ENCODE results near the gene ANAPC13. TPM values are rescaled to one million over a fixed set of nuclear protein-coding genes. Genes with fewer than 3 reads are reported as not detected.

ANAPC13 gene
- total and polyA plus RNA-seq, 2 of the 4 experiments (the other 2 are of a cell fraction): 43.4 to 62.9 TPM

- Histone ChIP-seq H3K9me3 (ENCODE audit: control insufficient read depth, insufficient read depth, low read length) (no peaks in the 10 kb centered on the region), H3K9ac (ENCODE audit: low read depth, low read length) (0 out of 2 replicates have a peak overlapping the region, but pooled peaks have one; percentile 26), H3K4me3 (ENCODE audit: insufficient read depth, low read depth, low read length) (no peak overlapping the region), H3K36me3 (ENCODE audit: control insufficient read depth, insufficient read depth, low read length) (no peaks in the 10 kb centered on the region), H3K23ac (ENCODE audit: low read depth, low read length) (peak overlapping the region; percentile 96), H4K8ac (ENCODE audit: low read depth in 2 of 2, low read length in 2 of 2) (peak overlapping the region; percentile 78 to 80), H2BK15ac (ENCODE audit: low read depth, low read length) (peak overlapping the region; percentile 93), H2AFZ (replicated peaks; ENCODE audit: low read length, poor library complexity) (peak overlapping the region; percentile 74), H3K9me1 (ENCODE audit: insufficient read depth, low read length) (peaks cover 36% of the 10 kb centered on the region), H3K4ac (ENCODE audit: low read depth, low read length) (peak overlapping the region; percentile 92), H3K27me3 (ENCODE audit: control insufficient read depth, insufficient read depth, low read length) (no peaks in the 10 kb centered on the region), H2BK20ac (ENCODE audit: low read depth, low read length) (peak overlapping the region; percentile 99), H4K20me1 (ENCODE audit: insufficient read depth, low read length) (no peaks in the 10 kb centered on the region; the same call in 1 of the 2 replicates), H3K18ac (ENCODE audit: low read depth, low read length) (peak overlapping the region; percentile 94), H3K56ac (ENCODE audit: extremely low read depth, insufficient read depth, low read length) (peak overlapping the region; percentile 40), H2BK120ac (ENCODE audit: low read depth, low read length) (peak overlapping the region; percentile 98), H3K4me2 (ENCODE audit: low read depth, low read length) (no peak overlapping the region), H3K14ac (replicated peaks; ENCODE audit: low read depth, low read length) (peak overlapping the region; percentile 92), H3K79me1 (ENCODE audit: low read depth in 1 of 2, low read length in 2 of 2) (peaks cover 0 to 24% of the 10 kb centered on the region in 2 experiments; a peak in 2 of 4 replicates), H2AK5ac (ENCODE audit: low read depth, low read length) (peak overlapping the region; percentile 98), H3K27ac (ENCODE audit: insufficient read depth, low read length) (peak overlapping the region; percentile 90), H2BK5ac (ENCODE audit: low read depth, low read length, poor library complexity, severe bottlenecking) (peak overlapping the region; percentile 99), H4K91ac (ENCODE audit: insufficient read depth, low read depth, low read length) (peak overlapping the region; percentile 97), H4K5ac (ENCODE audit: low read depth, low read length) (peak overlapping the region; percentile 94), H2AK9ac (replicated peaks; ENCODE audit: low read depth, low read length, poor library complexity) (peak overlapping the region; percentile 21), H3K4me1 (ENCODE audit: control insufficient read depth, insufficient read depth, low read length) (peaks cover 25% of the 10 kb centered on the region)
- CTCF ChIA-PET: interaction anchor here (0.9 kb wide), 1 partner anchor 45 kb away, joined by 4 read pairs; no protein-coding TSS in a partner anchor
- intact Hi-C loops (cut with micrococcal nuclease) (no loop called here), dilution Hi-C loops (cut with HindIII; ENCODE audit: low sequenced_read_pairs, unreplicated experiment) (no loop called here), in situ Hi-C loops (cut with MboI; ENCODE audit: low sequenced_read_pairs) (loop anchor here (5.0 kb wide), 1 partner anchor 34 kb away; no protein-coding TSS in a partner anchor)
- ATAC-seq (ENCODE audit: low read depth): no peak
- no peak for TF ChIP-seq MAZ (IDR thresholded peaks at IDR 0.05; ENCODE audit: borderline replicate concordance, low read depth, low read length)
- TF ChIP-seq NFE2L2 (IDR thresholded peaks at IDR 0.05; ENCODE audit: low read depth, low read length): no peak
- TF ChIP-seq RFX5 (IDR thresholded peaks at IDR 0.05; ENCODE audit: low read depth, low read length): no peak
- no peak for TF ChIP-seq MAFK (IDR thresholded peaks at IDR 0.05; ENCODE audit: low read depth, low read length)
- no peak for TF ChIP-seq USF2 (IDR thresholded peaks at IDR 0.05; ENCODE audit: low read depth, low read length)
- TF ChIP-seq FOS (IDR thresholded peaks at IDR 0.05; ENCODE audit: low read depth, low read length): no peak
- no peak for TF ChIP-seq RAD21 (IDR thresholded peaks at IDR 0.05; ENCODE audit: low read length)
- TF ChIP-seq POLR2A (IDR thresholded peaks at IDR 0.05; ENCODE audit: low read depth, low read length): no peak
- TF ChIP-seq SMC3 (IDR thresholded peaks at IDR 0.05; ENCODE audit: low read depth, low read length): no peak
- no TSS peak for BruUV-seq (replicated peaks)
- 100% methylated on average over 1 of the region's 4 CpGs; no CpG with 5 or more reads in 1 of the 2 experiments for WGBS, 2 experiments (ENCODE audit: extremely low coverage in 2 of 2, insufficient read length in 1 of 2)
- POLR2A ChIA-PET (ENCODE audit: unreplicated experiment): no interaction called here
- peak; percentile 80 for DNase-seq
Measured at GRCh38 chr3:134428401-134428800, 57.4 kb downstream of the ANAPC13 start.

Other genes with a start within 250 kb of the ANAPC13 start
- 106 TPM in 2 replicates for gene RYK, start 235.1 kb downstream of the ANAPC13 start, total RNA-seq (2012; rRNA removed)
- 35.0 and 42.4 TPM in 2 replicates for gene RYK, start 235.1 kb downstream of the ANAPC13 start, polyA plus RNA-seq (2012; rRNA removed)
- gene AMOTL2, start 111.5 kb downstream of the ANAPC13 start, total RNA-seq (2012; rRNA removed): 162 and 172 TPM in 2 replicates
- 176 and 230 TPM in 2 replicates for gene AMOTL2, start 111.5 kb downstream of the ANAPC13 start, polyA plus RNA-seq (2012; rRNA removed)
- gene CEP63, start 72 bp upstream of the ANAPC13 start, total RNA-seq (2012; rRNA removed): 6.5 and 16.1 TPM in 2 replicates
- gene CEP63, start 72 bp upstream of the ANAPC13 start, polyA plus RNA-seq (2012; rRNA removed): 8.8 and 9.1 TPM in 2 replicates
- gene KY, start 165.0 kb upstream of the ANAPC13 start, total RNA-seq (2012; rRNA removed): under 0.01 TPM in 2 replicates
- 0.04 and 0.09 TPM in 2 replicates for gene KY, start 165.0 kb upstream of the ANAPC13 start, polyA plus RNA-seq (2012; rRNA removed)

Data from IMR-90 (cell line).